H1 (cell line): ENCODE results near the gene KPNA4.

ENCODE experiments used
- CBX5 ChIP-seq: fragments of 300-800, 300-1000 bp; sonication (generic); IDR thresholded peaks from 2 replicates; pipeline ENCODE4 v1.7.1; 2016; ENCODE audit warnings: antibody characterized with exemption, low read length, low read depth
- GTF2F1 ChIP-seq: IDR thresholded peaks from 2 replicates; pipeline ENCODE4 v1.6.1; 2012; ENCODE audit warnings: low read depth, low read length, improper control_type of control experiment, borderline replicate concordance
- JUN ChIP-seq: IDR thresholded peaks from 2 replicates; pipeline ENCODE4 v1.6.1; 2011; ENCODE audit warnings: low read depth, mild to moderate bottlenecking, improper control_type of control experiment, low read length
- POLR2A ChIP-seq, 2 experiments: IDR thresholded peaks; 1 replicate in 1 of 2; 2 replicates in 1 of 2; pipeline ENCODE4 v1.6.1; 2011; ENCODE audit warnings: low read depth in 2 of 2, low read length in 2 of 2, mild to moderate bottlenecking in 2 of 2; ENCODE audit errors: control extremely low read depth in 1 of 2
- POLR2AphosphoS5 ChIP-seq: IDR thresholded peaks from 2 replicates; pipeline ENCODE4 v1.6.1; 2011; ENCODE audit warnings: low read depth, low read length
- ZNF274 ChIP-seq: IDR thresholded peaks from 2 replicates; pipeline ENCODE4 v1.7.0; 2012; ENCODE audit warnings: low read length, borderline replicate concordance; ENCODE audit errors: extremely low read depth
- TF ChIP-seq, protein P1 (sequence below): IDR thresholded peaks from 2 replicates; pipeline ENCODE4 v1.6.1; 2011; ENCODE audit warnings: low read depth, mild to moderate bottlenecking, low read length; ENCODE audit not compliant: insufficient read depth
- TF ChIP-seq, protein P2 (sequence below), 3 experiments: IDR thresholded peaks; 1 replicate in 2 of 3; 2 replicates in 1 of 3; pipeline versions ENCODE4 v1.5.1 to v1.6.1; 2011; ENCODE audit warnings: low read length in 3 of 3, mild to moderate bottlenecking in 3 of 3, inconsistent platforms in 2 of 3, low read depth in 1 of 3, moderate library complexity in 1 of 3; ENCODE audit not compliant: insufficient read depth in 1 of 3; ENCODE audit errors: control extremely low read depth in 1 of 3

- TF ChIP-seq POLR2AphosphoS5 (no peak), GTF2F1 (no peak), POLR2A (IDR thresholded peaks at IDR 0.05; ENCODE audit: control extremely low read depth in 1 of 2, low read depth in 2 of 2, low read length in 2 of 2) (no peak), CBX5 (no peak), ZNF274 (no peak), JUN (no peak)
- TF ChIP-seq, protein P1, sequence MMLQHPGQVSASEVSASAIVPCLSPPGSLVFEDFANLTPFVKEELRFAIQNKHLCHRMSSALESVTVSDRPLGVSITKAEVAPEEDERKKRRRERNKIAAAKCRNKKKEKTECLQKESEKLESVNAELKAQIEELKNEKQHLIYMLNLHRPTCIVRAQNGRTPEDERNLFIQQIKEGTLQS: no peak
- TF ChIP-seq, protein P2, sequence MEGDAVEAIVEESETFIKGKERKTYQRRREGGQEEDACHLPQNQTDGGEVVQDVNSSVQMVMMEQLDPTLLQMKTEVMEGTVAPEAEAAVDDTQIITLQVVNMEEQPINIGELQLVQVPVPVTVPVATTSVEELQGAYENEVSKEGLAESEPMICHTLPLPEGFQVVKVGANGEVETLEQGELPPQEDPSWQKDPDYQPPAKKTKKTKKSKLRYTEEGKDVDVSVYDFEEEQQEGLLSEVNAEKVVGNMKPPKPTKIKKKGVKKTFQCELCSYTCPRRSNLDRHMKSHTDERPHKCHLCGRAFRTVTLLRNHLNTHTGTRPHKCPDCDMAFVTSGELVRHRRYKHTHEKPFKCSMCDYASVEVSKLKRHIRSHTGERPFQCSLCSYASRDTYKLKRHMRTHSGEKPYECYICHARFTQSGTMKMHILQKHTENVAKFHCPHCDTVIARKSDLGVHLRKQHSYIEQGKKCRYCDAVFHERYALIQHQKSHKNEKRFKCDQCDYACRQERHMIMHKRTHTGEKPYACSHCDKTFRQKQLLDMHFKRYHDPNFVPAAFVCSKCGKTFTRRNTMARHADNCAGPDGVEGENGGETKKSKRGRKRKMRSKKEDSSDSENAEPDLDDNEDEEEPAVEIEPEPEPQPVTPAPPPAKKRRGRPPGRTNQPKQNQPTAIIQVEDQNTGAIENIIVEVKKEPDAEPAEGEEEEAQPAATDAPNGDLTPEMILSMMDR (IDR thresholded peaks at IDR 0.05; ENCODE audit: control extremely low read depth in 1 of 3, insufficient read depth in 1 of 3, low read depth in 1 of 3, low read length in 3 of 3): no peak
These were observed 87.0 kb downstream of the KPNA4 start for GRCh38 chr3:160478338-160478737.
